Right kidney (tissue), 1 donor: ENCODE results near the gene MCMBP.
A peak's percentile ranks its signal among the peaks of the same experiment; 100 is the strongest.
"Not testable (repeated sequence)": the region's sequence is repeated elsewhere in the genome, so short reads cannot be mapped to it uniquely, and the experiment has no call there.

Source experiments
- DNase-seq: peaks from one replicate; pipeline ENCODE4 v3.0.0-alpha.2; 2016

Gene MCMBP

DNA sequence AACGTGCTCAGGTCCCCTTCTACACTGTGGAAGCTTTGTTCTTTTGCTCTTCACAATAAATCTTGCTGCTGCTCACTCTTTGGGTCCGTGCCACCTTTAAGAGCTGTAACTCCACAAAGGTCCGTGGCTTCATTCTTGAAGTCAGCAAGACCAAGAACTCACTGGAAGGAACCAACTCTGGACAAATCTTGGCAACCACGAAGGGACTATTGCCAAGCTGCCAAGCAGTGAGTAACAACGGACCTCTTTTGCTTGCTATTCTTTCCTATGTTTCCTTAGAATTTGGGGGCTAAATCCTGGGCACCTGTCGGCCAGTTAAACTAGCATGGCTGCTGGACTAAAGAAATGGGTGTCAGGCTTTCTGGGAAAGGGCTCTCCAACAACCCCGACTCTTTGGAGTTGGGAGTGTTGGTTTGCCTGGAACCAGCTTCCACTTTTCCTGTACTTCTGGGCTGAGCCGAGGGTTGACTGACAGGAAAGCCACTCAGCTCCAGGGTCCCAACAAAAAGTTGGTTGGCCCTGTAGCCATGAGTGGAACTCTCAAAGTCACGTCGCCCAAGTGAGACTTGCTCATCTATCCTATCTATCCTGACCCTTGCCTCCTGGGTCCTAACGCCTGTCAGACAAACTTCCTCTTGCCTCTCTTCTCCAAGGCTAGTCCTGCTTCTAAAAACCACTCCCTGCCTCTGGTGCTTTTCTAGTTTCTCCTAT lies 11.4 kb upstream of the MCMBP start:
- DNase-seq: not testable (repeated sequence)

DNA sequence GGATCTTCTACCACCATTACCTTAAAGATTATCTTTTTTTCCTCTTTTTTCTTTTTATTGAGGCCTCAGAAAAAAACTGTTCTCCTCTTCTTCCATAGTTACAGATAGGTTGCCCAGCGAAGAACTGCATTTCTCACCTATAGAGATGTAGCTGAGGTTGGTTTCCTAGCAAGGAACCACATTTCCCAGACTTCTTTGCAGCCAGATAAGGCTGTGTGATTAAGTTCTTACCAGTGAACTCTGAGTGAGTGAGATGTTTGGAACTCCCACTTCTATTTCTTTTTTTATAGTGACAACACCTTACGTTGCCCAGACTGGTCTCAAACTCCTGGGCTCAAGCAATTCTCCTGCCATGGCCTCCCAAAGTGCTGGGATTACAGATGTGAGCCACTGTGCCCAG lies 5.9 kb upstream of the MCMBP start:
- DNase-seq: no peak

DNA sequence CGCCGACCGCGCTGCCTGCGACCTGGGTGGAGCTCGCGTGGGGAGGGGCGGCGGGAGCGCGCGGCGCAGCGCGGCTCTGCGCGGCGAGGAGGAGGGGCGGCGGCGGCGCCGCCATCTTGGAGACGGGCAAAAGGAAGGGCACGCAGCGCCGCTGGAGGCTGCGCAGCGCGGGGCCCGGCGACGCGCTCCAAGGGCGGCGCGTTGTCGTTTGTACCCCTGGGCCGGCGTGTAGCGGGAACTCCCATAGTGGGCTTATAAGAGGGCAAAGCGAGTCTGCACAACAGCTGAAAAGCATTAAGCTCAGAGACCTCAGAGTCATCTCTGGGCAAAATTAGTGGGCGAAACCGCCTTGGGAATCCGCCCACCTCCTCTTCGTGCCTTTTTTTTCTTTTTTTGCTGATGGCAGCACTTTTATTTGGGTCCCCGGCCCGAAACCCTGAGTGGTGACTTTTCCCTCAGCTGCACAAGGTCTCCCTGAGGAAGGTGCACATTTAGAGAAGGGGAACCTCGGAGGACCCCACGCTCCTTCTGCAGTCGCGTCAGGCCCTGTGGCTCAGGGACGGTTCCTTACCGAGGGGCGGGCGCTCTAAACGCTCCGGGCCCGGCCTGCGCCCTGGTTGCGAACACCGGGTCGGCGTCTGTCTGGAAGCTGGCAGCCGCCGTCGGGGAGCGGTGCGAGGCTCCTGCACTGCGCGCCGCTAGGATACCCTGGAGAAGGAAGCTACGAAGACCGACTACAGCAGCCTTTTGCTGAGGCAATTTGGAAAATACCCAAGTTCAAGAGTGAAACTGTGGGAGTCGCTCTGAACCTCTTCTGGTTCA lies 428 bp upstream of the MCMBP start:
- DNase-seq: peak; percentile 95

DNA sequence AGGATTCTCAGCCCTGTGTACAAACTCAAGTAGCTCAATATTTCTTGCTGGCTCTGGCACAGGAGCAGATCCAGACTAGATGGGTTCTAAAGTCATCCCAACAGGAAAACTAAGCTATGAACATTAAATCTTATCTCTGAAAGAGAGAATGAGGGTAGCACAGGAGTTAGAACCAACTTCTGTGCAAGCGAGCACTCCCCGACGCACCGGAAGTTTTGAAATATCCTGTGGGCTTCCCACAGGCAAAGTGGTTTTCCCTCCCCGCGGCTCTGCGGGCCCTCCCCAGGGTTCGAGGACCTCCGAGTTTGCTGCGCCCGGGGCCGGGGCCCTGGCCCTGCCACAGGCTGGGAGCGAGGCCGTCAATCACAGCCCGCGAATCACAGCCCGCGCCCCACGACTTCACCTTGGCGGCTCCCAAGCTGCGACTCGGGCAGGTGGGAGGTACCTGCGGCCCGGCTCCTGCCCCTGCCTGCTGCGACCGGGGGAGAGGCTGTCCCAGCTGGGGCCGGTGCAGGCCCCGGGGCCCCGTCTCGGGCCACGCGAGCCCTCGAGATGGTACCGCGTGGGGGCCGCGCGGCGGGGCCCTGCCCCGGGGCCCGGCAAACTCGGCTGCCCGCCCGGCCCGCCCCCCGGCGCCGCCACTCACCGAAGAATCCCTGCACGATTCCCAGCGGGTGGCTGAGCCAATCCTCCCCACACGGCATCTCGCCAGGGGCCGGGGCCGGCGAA lies 598 bp downstream of the MCMBP start:
- peak; percentile 72 for DNase-seq

DNA sequence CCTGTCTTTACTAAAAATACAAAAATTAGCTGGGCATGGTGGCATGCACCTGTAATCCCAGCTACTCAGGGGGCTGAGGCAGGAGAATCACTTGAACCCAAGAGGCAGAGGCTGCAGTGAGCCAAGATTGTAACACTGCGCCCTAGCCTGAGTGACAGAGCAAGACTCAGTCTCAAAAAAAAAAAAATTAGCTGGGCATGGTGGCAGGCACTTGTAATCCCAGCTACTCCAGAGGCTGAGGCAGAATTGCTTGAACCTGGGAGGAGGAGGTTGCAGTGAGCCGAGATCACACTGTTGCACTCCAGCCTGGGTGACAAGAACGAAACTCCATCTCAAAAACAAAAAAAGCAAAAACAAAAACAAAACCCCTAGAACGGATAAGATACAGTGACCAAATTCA lies 3.2 kb downstream of the MCMBP start:
- DNase-seq: not testable (repeated sequence)

DNA sequence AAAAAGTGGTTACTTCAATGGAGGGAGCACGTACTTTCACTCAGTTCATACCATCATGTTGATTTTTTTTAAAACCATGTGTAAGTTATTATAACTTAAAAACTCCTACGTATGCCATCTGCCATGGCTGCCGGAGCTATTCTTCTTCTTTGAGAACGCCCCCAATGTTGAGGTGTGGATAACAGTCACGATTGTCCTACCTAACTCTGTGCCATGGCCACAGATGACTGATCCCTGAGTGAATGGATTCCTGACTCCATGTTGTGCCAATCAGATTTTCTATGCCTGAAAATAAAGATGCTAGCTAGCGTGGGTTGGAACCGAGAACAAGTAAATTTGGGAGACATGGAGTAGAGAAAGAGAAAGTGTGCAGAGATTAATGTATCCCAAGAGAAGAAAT lies 5.3 kb downstream of the MCMBP start:
- no peak for DNase-seq

DNA sequence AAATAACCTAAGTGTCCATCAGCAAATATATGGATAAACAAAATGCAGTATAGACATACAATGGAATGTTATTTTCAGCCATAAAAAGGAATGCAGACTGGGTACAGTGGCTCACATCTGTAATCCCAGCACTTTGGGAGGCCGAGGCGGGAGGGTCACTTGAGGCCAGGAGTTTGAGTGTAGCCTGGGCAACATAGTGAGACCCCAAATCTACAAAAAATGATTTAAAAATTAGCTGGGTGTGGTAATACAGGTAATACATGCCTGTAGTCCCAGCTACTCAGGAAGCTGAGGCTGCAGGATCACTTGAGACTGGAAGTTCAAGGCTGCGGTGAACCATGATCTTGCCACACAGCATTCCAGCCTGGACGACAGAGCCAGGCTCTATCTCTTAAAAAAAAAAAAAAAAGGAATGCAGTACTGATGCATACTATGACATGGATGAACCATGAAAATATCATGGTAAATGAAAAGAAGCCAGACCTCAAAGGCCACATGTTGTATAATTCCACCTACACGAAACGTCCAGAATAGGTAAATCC lies 6.9 kb downstream of the MCMBP start:
- no peak for DNase-seq

DNA sequence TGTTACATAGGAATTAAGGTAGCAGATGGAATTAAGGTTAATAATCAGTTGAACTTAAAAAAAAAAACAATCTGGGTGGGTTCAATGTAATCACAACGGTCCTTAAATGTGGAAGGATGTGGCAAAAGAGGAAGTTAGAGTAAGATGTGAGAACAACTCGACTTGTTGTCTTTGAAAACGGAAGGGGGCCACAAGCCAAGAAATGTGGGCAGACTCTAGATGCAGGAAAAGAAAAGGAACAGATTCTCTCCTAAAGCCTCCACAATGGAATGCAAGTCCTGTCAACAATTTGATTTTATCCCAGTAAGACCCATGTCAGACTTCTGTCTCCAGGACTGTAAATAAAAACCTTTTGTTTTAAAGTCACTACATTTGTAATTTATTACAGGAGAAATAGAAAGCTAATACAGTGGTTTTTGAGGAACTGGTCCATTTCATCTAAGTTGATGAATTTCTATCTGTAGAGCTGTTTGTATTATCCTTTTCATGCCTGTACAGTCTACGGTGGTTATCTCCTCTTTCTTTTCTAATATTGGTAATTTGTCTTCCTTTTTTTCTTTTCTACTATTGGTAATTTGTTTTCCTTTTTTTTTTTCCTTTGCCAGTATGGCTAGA lies 8.6 kb downstream of the MCMBP start:
- no peak for DNase-seq

DNA sequence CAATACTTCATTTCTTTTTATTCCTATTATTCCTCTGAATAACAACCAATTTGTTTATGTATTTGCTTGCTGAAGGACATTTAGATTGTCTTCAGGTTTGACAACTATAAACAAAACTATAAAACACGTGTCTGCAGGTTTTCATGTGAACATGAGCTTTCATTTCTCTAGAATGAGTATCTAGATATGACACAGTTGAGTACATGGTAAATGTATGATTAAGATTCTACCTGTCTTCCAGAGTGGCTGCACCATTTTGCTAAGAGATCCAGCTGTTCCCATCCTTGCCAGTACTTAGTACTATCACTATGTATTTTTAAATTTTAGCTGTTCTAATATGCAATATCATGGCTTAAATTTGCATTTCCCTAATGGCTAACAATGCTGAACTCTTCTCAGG lies 10.1 kb downstream of the MCMBP start:
- DNase-seq: no peak

DNA sequence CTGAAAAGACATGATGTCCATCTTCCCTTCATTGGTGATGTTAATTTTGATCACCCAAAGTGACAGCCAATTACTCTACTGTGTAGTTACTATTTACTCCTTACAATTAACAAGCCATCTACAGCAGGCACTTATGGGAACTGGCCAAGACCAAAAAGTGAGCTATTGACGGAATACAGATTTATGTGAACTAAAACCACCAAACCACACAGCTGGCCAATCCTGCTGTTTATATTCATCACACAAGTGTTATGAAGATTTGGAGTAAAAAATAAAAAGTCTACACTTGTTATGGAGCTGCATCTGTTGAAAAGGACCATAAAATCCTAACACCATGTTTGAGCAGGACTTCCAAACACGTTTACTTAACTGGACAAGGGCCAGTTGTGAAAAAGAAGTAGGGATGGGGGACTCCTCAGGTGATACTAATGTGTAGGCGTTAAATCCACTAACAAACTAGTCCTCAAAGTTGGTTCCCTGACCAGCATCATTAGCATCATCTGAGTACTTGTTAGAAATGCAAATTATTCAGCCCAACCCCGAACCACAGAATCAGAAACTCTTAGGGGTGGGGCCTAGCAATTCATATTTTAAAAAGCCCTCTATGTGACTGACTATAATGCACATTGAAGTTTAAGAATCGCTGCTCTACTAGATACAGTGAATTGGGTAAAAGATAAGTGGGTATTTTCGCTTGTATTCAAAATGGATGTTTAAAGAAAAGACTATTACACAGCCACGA lies 11.6 kb downstream of the MCMBP start:
- no peak for DNase-seq

DNA sequence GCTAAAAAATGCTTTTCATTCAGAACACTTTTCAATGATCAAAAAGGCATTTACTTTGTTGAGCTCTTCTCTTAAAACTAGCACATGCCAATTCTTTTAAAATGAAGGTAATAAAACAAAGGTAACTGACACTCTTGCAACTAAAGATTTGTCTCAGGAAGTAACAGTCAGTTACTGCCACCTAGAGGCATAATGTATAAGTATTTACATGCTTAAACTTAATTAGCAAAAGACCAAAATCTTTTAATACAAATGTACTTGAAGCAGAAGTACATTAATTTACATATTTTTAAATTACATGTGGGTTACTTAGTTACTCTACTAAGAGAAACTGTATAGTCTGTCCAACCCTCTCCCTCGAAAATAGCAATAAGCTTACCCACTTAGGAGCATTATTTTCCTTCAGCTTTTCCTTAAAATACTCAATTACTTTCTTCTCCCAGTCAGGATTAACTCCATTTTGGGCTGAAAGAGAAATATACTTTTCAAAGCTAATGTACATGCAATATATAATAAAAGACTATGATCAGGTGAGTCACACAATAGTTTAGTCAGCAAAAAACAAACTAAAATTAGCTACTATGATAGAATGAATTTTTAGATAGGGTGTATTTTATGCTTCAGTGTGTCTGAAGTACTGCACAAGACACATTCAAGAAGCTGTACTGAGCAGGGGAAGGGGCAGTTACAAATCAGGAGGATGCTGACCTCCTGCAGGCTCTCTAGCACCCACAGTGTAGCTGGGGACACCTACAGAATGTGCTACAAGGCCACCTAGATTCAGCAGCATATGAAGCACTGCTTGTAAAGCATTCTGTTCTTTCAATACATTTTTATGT lies 13.0 kb downstream of the MCMBP start:
- DNase-seq: no peak

DNA sequence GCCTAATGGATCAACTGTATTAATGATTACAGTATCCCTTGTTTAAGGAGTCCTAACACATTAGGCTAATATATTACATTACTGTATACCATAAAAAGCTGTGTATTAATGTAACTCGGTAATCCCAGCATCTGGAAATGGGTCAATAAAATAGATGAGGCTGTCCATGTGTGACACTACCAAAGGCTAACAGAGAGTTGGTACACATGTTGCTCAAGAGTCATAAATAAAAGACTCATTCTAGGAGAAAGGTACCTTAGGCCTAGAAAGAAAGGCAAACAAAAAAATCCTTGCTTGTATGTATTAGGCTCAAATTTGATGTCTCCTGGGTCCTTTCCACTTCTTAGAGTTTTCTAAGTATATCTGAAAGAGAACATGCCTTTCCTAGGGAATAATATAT lies 14.6 kb downstream of the MCMBP start:
- no peak for DNase-seq

DNA sequence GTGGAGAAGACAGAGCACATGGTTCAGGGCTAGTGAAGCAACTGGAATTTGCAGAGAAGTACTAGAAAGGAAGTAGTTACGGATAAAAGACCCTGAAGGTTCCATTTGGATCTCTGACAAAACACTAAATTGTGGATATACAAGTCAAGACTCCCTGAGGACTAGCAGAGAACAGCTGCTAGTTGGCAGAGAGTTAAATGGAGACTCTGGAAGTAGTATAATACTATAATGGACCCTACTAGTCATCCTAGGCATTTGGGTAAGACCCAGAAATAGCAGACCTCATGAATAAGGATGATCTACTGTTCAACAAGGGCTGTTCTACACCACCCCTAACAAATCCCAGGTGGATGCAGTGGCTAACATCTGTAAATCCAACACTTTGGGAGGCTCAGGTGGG lies 19.1 kb downstream of the MCMBP start:
- no peak for DNase-seq

DNA sequence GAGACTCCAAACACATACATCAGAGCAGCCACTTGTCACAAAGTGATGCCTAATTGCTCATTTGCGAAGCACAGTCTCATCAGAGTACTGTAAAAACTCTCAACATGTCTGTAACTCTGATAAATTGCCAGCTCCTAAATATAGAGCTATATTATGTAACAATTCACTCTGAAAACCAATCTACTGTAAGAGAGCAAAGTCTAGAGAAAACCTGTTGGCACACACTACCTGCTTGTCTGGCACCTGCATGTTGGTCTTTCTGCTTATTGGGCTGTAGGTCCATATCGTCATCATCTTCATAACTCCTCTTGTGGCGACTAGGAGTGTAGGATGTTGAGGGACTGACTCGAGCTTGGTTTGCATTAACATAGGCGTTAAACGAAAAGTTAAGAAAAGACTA lies 19.8 kb downstream of the MCMBP start:
- no peak for DNase-seq

DNA sequence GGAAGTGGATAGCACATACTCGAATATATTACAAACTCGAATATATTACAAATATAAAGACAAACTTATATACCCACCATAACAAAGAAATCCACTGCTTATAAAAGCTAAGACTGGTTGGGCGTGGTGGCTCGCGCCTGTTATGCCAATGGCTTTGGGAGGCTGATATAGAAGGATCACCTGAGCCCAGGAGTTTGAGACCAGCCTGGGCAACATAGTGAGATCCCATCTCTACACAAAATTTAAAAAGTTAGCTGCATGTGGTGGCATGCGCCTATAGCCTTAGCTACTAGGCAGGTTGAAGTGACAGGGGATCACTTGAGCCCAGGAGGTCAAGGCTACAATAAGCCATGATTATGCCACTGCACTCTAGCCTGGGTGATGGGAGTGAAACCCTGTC lies 20.4 kb downstream of the MCMBP start:
- no peak for DNase-seq

DNA sequence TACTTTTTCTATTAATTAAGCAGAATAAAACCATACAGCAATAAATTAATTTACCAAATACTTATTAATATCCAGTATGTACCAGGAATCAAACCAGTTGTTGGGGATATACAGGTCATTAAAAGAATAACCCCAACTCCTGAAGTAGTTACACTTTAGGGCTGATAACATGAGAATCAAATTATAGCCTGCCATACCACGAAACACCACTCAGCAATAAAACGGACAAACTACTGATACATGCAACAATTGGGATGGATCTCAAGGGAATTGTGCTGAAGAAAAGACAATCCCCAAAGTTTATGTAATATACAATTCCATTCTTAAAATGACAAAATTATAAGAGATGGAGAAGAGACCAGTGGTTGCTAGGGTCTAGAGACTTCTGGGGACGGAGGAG lies 22.7 kb downstream of the MCMBP start:
- DNase-seq: no peak

DNA sequence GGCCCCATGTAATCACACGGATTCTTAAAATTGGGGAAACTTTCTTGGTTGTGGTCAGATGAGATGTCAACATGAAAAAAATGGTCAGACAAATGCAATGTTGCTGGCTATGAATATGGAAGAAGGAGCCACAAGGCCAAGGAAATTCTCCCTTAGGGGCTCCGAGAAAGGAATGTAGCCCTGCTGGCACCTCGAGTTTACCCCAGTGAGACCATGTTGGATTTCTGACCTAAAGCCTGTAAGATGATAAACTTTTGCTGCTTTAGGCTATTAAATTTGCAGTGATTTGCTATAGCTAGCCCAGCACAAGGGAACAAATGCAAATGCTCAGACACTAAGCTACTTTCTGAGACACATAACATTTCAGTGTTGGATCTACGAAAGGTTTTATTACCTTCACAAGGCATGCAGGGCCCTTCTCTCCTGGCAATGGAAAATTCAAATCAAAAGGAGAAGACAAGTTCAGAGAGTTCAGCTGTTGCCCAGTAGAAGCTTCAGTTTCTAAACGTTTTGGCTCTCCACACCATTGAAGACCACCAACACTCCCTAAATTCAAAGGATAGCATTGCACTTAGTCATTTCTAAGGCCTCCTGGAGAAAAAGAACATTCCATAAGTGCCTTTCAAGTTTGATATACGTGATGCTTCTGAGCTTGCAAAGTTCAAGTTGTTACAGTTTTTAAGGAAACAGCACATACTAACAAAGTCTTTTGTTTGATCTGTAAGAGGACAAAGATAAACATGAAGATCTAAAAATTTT lies 23.4 kb downstream of the MCMBP start:
- no peak for DNase-seq

DNA sequence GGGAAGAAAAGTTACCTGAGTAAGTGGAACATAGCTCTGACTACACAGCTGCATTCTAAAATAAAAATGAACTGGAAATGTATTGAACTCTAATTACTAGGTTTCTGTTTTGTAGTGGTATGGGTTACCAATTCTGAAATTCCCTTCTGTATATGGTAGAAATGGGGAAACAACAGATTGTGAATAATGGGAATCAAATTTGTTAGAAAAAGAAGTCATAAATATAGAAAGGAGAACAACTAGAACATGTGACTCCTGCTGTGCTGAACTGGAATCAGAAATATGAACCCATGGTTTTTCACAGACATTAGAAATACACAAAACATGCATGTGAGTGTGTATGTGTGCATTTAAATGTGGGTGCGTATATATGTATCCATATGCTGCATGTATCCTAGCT lies 27.0 kb downstream of the MCMBP start:
- no peak for DNase-seq

DNA sequence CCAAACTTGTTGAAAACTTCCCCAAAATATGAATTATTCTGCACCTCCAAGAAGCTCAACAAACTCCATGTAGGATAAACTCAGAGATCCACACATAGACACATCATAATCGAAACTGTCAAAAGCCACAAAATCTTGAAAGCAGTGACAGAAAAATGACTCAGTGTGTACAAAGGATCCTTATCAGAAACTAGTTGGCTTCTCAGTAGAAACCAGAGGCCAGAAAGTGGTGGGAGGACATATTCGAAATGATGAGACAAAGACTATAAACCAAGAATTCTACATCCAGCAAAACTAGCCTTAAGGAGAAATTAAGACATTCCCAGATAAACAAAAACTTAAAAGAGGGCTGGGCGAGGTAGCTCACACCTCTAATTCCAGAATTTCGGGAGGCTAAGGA lies 38.5 kb downstream of the MCMBP start:
- DNase-seq: no peak

DNA sequence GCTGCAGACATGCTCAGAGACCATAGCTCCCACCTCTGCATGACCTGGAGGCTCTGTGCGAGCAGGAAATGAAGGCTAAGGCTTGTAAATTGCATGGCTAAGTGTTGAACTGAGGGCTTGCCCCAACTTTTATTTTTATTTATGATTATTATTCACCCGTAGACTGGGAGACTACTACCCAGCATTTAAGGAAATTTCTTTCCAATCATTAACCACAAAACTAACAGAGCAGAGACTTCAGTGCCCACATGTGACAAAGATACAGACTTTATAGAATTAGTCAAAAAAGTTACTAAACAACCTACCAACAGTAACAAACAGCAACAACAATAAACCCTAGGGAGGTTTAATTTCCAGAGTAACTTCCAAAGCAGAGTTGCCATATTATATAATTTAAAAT lies 39.7 kb downstream of the MCMBP start:
- DNase-seq: no peak
